Spleen (tissue), 11 donors: ENCODE measurements around the gene RCOR3. TPM values are rescaled to one million over a fixed set of nuclear protein-coding genes. Genes with fewer than 3 reads are reported as not detected.
A peak's percentile ranks its signal among the peaks of the same experiment; 100 is the strongest.
"Not testable (repeated sequence)": the region's sequence is repeated elsewhere in the genome, so short reads cannot be mapped to it uniquely, and the experiment has no call there.

Experiments used
- DNase-seq: peaks from one replicate; pipeline ENCODE4 v3.0.0-alpha.2; 2020
- H3K27ac ChIP-seq, 8 donors: fragments of 200-600 bp; sonication (generic) in 7 of 8; 1 replicate in 4 of 8; 2 replicates in 4 of 8; pipeline versions ENCODE4 v1.5.0 to v1.8.0; 2016 to 2021; ENCODE audit warnings: inconsistent platforms in 4 of 8, mild to moderate bottlenecking in 4 of 8, moderate library complexity in 1 of 8
- H3K27me3 ChIP-seq, 7 donors: fragments of 200-600 bp; sonication (generic) in 6 of 7; replicated peaks in 1 of 7; 1 replicate in 4 of 7; 2 replicates in 3 of 7; pipeline versions ENCODE4 v1.5.0 to v1.8.0; 2016 to 2021; ENCODE audit warnings: inconsistent platforms in 3 of 7, mild to moderate bottlenecking in 1 of 7
- H3K36me3 ChIP-seq, 6 donors: fragments of 200-600 bp; sonication (generic) in 5 of 6; 1 replicate in 4 of 6; 2 replicates in 2 of 6; pipeline versions ENCODE4 v1.5.0 to v1.8.0; 2016 to 2021; ENCODE audit warnings: inconsistent platforms in 2 of 6
- H3K4me1 ChIP-seq, 6 donors: fragments of 200-600 bp; sonication (generic) in 5 of 6; 1 replicate in 3 of 6; 2 replicates in 3 of 6; pipeline versions ENCODE4 v1.5.0 to v1.8.0; 2016 to 2021; ENCODE audit warnings: inconsistent platforms in 3 of 6
- H3K4me3 ChIP-seq, 8 donors: fragments of 200-600 bp; sonication (generic) in 7 of 8; 1 replicate in 4 of 8; 2 replicates in 4 of 8; pipeline versions ENCODE4 v1.5.0 to v1.8.0; 2016 to 2021; ENCODE audit warnings: inconsistent platforms in 4 of 8, mild to moderate bottlenecking in 4 of 8, moderate library complexity in 2 of 8
- H3K9me3 ChIP-seq, 8 donors: fragments of 200-600 bp; sonication (generic) in 7 of 8; 1 replicate in 4 of 8; 2 replicates in 4 of 8; pipeline versions ENCODE4 v1.5.0 to v1.8.0; 2016 to 2021; ENCODE audit warnings: inconsistent platforms in 4 of 8
- CTCF ChIP-seq, 11 experiments: fragments of 200-600 bp in 7 of 11; fragments of 450-650 bp in 4 of 11; sonication (generic) in 4 of 11; IDR thresholded peaks in 8 of 11; conservative IDR thresholded peaks in 3 of 11; 1 replicate in 7 of 11; 2 replicates in 4 of 11; pipeline versions ENCODE4 v1.4.0 to v1.8.0; 2016 to 2021; ENCODE audit warnings: antibody characterized with exemption in 11 of 11, inconsistent platforms in 4 of 11, mild to moderate bottlenecking in 1 of 11
- POLR2A ChIP-seq, 3 donors: fragments of 450-650 bp; IDR thresholded peaks; one replicate each; pipeline ENCODE4 v1.5.1; 2017; ENCODE audit warnings: antibody characterized with exemption in 3 of 3, mild to moderate bottlenecking in 1 of 3
- POLR2AphosphoS5 ChIP-seq, 3 donors: sonication (generic); formaldehyde crosslinking; IDR thresholded peaks; one replicate each; pipeline ENCODE4 v1.5.1; 2017; ENCODE audit warnings: antibody characterized with exemption in 3 of 3
- WGBS, 5 donors: extraction: QIAGEN DNeasy Blood & Tissue Kit in 3 of 5; methylation state at CpG; one replicate each; pipeline versions ENCODE4 v1.1.5 to v1.1.7; 2013 to 2018; 5-methylcytosine and 5-hydroxymethylcytosine counted together
- intact Hi-C: fragments of 100-400 bp; cut with DNase I; formaldehyde crosslinking; loops from one replicate; pipeline ENCODE4 v1.15.0; 2023; ENCODE audit warnings: low total_unique reads
- polyA plus RNA-seq, 3 donors: library from polyadenylated mRNA; stranded (reverse); fragments of 200-250 nt; gene quantifications; one replicate each; pipeline ENCODE4 v1.2.1, GENCODE V29; 2013
- total RNA-seq, 7 donors: library from RNA; depleted of rRNA in 3 of 7; stranded (reverse); fragments of >200 nt in 3 of 7; fragmentation: NEBNext Ultra II Directional in 4 of 7; extraction: Animal tissue kit (Norgen Biotek cat#: 25700) in 4 of 7; gene quantifications; one replicate each; pipeline versions ENCODE4 v1.1.0 to v1.2.1, GENCODE V29; 2016 to 2021
- donor health status: healthy with polysubstance abuse.
- donor health status: DM: no; HTN: no; CAD: no; lungs with moderate emphysema.
- donor health status: DM: no; HTN: no; CAD: no.
- donor health status: Bipolar disorder and iron deficiency.
- donor health status: healthy.
- donor health status: DM: no; HTN: no; CAD: no.
- donor health status: DM: yes; HTN: yes; CAD: no.

The RCOR3 gene
- total and polyA plus RNA-seq, 10 donors, result 20.9 to 94.3 (median 66.3) TPM

- H3K27me3 ChIP-seq, result no peaks in the 10 kb centered on the region
- DNase-seq, result no peak
- no peak overlapping the region for H3K4me3 ChIP-seq
- peaks cover 0 to 39% (median 18%) of the 10 kb centered on the region in 6 donors for H3K36me3 ChIP-seq
- intact Hi-C loops, result loop anchor here (10.0 kb wide), 1 partner anchor 54 kb away; no protein-coding TSS in a partner anchor
- no peak overlapping the region for H3K27ac ChIP-seq
- TF ChIP-seq POLR2AphosphoS5 (IDR thresholded peaks at IDR 0.05) (peak in 1 of 3 donors; percentile 10), POLR2A (IDR thresholded peaks at IDR 0.05) (no peak), CTCF (IDR thresholded peaks at IDR 0.05 in 8 of 11, conservative IDR thresholded peaks at IDR 0.05 in 3 of 11) (no peak)
- no peaks in the 10 kb centered on the region for H3K9me3 ChIP-seq
- H3K4me1 ChIP-seq, result peaks cover 0 to 8% (median 4%) of the 10 kb centered on the region in 6 donors
These were observed 59.6 kb downstream of the RCOR3 start for GRCh38 chr1:211318576-211319280.

DNA sequence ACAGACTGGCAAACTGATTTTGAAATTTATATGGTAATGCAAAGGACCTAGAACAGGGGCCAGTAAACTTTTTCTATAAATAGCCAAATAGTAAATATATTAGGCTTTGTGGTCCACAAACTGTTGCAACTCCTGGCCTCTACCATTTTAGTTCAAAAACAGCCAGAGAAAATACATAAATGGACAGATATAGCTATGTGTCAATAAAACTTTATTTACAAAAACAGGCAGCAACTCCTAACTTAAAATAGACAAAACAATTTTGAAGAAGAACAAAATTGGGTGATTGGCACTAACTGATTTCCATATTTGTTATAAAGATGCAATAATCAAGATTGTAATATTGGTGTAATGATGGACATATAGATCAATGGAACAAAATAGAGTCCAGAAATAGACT lies 60.7 kb downstream of the RCOR3 start:
- Histone ChIP-seq H3K9me3 (no peaks in the 10 kb centered on the region), H3K4me3 (no peak overlapping the region), H3K36me3 (peaks cover 0 to 27% (median 6%) of the 10 kb centered on the region in 6 donors), H3K4me1 (peaks cover 0 to 13% (median 5%) of the 10 kb centered on the region in 6 donors), H3K27me3 (no peaks in the 10 kb centered on the region), H3K27ac (no peak overlapping the region)
- TF ChIP-seq POLR2A (IDR thresholded peaks at IDR 0.05) (no peak), POLR2AphosphoS5 (IDR thresholded peaks at IDR 0.05) (no peak), CTCF (IDR thresholded peaks at IDR 0.05 in 8 of 11, conservative IDR thresholded peaks at IDR 0.05 in 3 of 11) (no peak)
- intact Hi-C loops, result loop anchor here (5.0 to 10.0 kb wide), 2 partner anchors 55 to 152 kb away; no protein-coding TSS in a partner anchor
- no peak for DNase-seq

DNA sequence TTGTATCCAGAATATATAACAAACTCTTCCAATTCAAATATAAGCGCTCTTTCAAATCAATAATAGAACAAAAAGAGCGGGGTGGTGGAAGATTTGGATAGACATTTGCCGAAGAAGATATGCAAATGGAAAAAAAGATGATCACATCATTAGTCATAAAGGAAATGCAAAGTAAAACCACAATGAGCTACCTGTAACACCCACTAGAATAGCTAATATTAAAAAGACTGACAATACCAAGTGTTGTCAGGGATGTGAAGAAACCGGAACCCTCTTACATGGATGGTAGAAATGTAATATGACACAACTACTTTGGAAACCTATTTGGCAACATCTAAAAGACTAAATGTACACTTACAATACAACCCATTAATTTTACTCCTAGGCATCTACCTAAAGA lies 61.8 kb downstream of the RCOR3 start:
- DNase-seq, result no peak
- no peaks in the 10 kb centered on the region for H3K9me3 ChIP-seq
- TF ChIP-seq CTCF (IDR thresholded peaks at IDR 0.05 in 8 of 11, conservative IDR thresholded peaks at IDR 0.05 in 3 of 11) (no peak), POLR2AphosphoS5 (IDR thresholded peaks at IDR 0.05) (no peak), POLR2A (IDR thresholded peaks at IDR 0.05) (no peak)
- WGBS, 5 donors, result 59 to 85% (median 73%) methylated on average over 4 of the region's 4 CpGs
- no peak overlapping the region for H3K4me3 ChIP-seq
- no peak overlapping the region for H3K27ac ChIP-seq
- H3K36me3 ChIP-seq, result peaks cover 0 to 16% (median 2%) of the 10 kb centered on the region in 6 donors
- intact Hi-C loops, result loop anchor here (5.0 kb wide), 1 partner anchor 151 kb away; no protein-coding TSS in a partner anchor
- no peaks in the 10 kb centered on the region for H3K27me3 ChIP-seq
- H3K4me1 ChIP-seq, result peaks cover 7 to 24% (median 11%) of the 10 kb centered on the region in 6 donors

DNA sequence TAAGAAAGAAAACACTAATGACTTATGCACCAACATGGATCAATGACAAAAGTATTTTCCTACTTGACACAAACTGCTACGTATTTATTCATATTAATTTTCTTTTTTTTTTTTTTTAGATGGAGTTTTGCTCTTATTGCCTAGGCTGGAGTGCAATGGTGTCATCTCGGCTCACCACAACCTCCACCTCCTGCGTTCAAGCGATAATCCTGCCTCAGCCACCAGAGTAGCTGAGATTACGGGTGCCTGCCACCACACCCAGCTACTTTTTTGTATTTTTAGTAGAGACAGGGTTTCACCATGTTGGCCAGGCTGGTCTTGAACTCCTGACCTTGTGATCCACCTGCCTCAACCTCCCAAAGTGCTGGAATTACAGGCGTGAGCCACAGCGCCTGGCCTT lies 62.5 kb downstream of the RCOR3 start:
- DNase-seq, H3K27me3 ChIP-seq, H3K36me3 ChIP-seq, H3K27ac ChIP-seq, H3K4me3 ChIP-seq, H3K9me3 ChIP-seq: not testable (repeated sequence)
- intact Hi-C loops, result loop anchor here (5.0 kb wide), 1 partner anchor 151 kb away; no protein-coding TSS in a partner anchor
- WGBS, 5 donors, result 91 to 97% (median 94%) methylated on average over 7 of the region's 7 CpGs
- peaks cover 10 to 29% (median 16%) of the 10 kb centered on the region in 6 donors for H3K4me1 ChIP-seq
